ENCODE data around the gene HPSE2. TPM values are rescaled to one million over a fixed set of nuclear protein-coding genes. Genes with fewer than 3 reads are reported as not detected.

Gene HPSE2
- total and polyA plus RNA-seq, 8 donors: 0.04 to 1.1 (median 0.05) TPM; not detected in 5

DNA sequence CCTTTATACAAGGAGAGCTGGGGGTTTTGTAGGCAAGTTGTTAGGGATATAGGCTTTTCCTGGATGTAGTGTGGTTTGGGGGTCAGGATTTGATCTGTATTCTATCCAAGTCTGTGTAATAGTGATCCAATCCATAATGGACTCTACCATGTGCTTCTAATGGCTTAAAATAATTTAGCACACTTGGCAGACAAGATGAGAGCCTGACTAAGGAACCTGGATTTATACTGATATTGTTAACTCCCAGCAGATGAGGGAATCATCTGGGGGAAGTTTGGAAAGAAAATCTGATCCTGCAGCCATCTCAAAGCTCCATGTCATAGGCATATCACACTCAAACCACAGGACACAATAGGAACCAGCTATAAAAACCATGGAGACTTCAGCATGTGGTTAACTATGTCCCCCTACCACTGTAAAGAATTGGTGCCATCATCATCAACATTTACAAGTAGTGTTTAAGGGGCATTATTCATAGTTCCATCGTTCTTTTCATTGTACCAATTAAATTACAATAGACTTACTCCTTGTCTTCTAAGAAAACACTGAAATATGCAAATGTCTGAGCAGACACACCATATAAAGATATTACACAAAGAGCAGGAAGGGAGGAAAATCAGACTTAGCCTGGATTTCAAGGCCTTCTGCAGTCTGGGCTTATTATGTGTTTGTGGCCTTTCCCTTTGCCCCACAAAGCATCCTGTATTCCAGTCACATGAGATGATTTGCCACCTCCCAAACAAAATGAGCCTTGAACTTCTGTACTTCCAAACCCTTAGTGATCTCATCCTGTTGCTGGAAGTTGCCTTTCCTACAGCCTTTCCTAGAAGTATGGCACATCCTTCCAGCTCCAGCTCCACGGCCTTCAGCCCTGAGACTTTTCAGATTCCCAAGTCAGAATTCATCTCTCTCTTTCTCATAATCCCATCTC, 766.4 kb downstream of the HPSE2 start:
- Histone ChIP-seq H3K36me3 (no peaks in the 10 kb centered on the region), H3K4me3 (no peak overlapping the region), H3K27ac (no peak overlapping the region), H3K9me3 (no peaks in the 10 kb centered on the region), H3K27me3 (no peaks in the 10 kb centered on the region), H3K4me1 (no peaks in the 10 kb centered on the region)
- intact Hi-C loops (cut with DNase I): loop anchor here in 1 of 3 donors (10.0 kb wide), 1 partner anchor 776 kb away; no protein-coding TSS in a partner anchor
- DNase-seq (no peak), FAIRE-seq (no peak), ATAC-seq (no peak)
- TF ChIP-seq, protein P1, sequence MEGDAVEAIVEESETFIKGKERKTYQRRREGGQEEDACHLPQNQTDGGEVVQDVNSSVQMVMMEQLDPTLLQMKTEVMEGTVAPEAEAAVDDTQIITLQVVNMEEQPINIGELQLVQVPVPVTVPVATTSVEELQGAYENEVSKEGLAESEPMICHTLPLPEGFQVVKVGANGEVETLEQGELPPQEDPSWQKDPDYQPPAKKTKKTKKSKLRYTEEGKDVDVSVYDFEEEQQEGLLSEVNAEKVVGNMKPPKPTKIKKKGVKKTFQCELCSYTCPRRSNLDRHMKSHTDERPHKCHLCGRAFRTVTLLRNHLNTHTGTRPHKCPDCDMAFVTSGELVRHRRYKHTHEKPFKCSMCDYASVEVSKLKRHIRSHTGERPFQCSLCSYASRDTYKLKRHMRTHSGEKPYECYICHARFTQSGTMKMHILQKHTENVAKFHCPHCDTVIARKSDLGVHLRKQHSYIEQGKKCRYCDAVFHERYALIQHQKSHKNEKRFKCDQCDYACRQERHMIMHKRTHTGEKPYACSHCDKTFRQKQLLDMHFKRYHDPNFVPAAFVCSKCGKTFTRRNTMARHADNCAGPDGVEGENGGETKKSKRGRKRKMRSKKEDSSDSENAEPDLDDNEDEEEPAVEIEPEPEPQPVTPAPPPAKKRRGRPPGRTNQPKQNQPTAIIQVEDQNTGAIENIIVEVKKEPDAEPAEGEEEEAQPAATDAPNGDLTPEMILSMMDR (IDR thresholded peaks at IDR 0.05): no peak
- WGBS, 2 donors: 68 to 74% methylated on average over 2 of the region's 2 CpGs

DNA sequence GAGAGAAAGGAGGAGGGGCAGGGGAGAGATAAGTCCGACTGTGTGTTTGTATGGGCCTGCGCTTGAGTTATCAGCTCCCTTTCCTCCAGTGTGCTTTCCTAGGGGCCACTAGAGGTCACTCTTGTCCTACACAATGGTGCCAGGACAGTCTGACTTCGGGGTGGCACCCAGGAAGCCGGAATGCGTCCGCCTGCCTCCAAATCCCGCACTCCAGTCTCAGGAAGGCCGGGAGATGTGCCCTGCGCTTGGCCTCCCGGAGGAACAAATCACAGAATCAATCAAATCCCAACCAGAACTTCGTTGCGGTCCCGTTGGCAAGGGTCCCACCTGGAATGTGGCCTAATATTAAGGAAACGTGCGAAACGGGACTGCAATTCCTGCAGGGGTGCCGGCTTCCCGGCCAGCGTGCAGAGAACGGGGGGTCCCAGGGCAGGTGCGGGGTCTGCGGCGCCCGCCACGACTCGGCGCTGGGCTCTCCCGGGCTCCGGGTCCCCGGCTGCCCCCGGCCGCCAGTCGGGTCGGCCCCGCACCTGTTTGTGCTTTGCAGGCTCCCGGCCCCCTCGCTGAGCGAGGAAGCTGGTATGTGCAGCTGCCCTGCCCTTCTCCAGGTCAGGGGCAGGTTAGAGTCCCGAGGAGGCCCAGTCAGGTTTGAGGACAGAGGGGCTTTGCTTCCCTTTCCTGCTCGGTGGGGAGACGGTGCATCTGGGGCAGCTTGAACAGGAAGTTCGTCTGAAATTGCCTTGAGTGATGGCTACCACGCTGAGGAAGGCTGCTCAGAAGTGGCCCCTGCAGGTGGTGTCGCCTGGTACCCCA, 767.9 kb downstream of the HPSE2 start:
- DNase-seq (peak; percentile 71 to 91 (median 78)), FAIRE-seq (no peak), ATAC-seq (peak; percentile 99 to 100 (median 100))
- TF ChIP-seq, protein P1 (IDR thresholded peaks at IDR 0.05): peak; percentile 63 to 71 (median 70)
- no peaks in the 10 kb centered on the region for H3K27me3 ChIP-seq
- H3K4me3 ChIP-seq: peak overlapping the region; percentile 43 to 71 (median 62)
- H3K9me3 ChIP-seq: no peaks in the 10 kb centered on the region
- no peaks in the 10 kb centered on the region for H3K36me3 ChIP-seq
- no peaks in the 10 kb centered on the region for H3K4me1 ChIP-seq
- peak overlapping the region in 1 of 4 donors; percentile 21 for H3K27ac ChIP-seq
- 1% methylated on average over 44 of the region's 44 CpGs for WGBS, 2 donors
- intact Hi-C loops (cut with DNase I): loop anchor here in 1 of 3 donors (10.0 kb wide), 1 partner anchor 777 kb away; no protein-coding TSS in a partner anchor

DNA sequence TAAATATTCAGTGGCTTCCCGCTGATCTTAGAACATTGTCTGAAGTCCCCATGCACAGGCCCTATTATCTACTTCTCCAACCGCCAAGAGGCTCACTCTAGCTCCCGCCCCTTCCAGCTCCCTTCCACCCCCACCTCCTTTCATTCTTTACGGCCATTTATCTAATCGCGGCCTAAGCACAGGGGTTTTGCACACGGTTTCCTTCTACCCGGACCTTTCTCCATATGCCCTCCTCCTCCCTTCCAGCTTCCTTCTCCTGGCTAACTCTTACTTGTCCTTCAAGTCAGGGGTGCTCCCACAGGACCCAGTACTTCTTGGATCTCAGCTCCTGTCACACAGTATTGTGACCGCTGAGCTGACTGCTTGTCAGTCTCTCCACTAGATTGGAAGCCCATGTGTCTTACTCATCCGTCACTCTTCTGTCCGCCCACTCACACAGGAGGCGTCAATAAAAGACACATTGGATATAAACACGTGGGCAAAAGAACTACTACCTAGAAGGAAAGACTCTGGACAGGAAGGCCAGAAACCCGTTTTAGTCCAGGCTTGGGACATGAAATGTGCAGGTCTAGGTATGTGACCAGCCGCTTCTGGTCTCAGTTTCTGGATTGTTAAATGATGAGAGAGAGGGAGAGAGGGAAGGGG, 768.7 kb downstream of the HPSE2 start:
- H3K4me3 ChIP-seq: no peak overlapping the region
- TF ChIP-seq, protein P1 (IDR thresholded peaks at IDR 0.05): no peak
- intact Hi-C loops (cut with DNase I): loop anchor here in 1 of 3 donors (10.0 kb wide), 1 partner anchor 778 kb away; no protein-coding TSS in a partner anchor
- FAIRE-seq: no peak
- H3K36me3 ChIP-seq: no peaks in the 10 kb centered on the region
- H3K4me1 ChIP-seq: no peaks in the 10 kb centered on the region
- no peaks in the 10 kb centered on the region for H3K9me3 ChIP-seq
- no peak for ATAC-seq
- H3K27me3 ChIP-seq: no peaks in the 10 kb centered on the region
- WGBS, 2 donors: 50 to 53% methylated on average over 15 of the region's 15 CpGs
- no peak for DNase-seq
- H3K27ac ChIP-seq: no peak overlapping the region

DNA sequence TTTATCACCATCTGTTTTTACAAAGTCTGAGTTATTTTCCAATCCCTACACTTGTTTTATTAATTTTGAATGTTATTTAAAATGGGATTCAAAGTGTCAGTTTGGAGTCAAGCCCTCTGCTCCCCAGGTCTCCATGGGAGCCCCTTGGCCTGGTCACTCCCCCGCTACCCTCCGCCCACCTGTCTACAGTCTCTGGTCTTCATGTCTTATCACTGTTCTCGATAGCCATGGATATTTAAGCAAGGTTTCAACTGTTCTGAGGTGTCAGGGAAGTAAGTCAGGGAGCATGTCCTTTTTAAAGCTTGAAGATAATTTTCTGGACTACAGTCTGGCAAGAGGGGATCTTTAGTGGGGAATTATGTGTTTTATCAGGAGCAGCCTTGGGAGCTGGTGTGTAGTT, 769.8 kb downstream of the HPSE2 start:
- ATAC-seq (no peak), FAIRE-seq (no peak), DNase-seq (no peak)
- Histone ChIP-seq H3K27ac (no peak overlapping the region), H3K27me3 (no peaks in the 10 kb centered on the region), H3K36me3 (no peaks in the 10 kb centered on the region), H3K9me3 (no peaks in the 10 kb centered on the region), H3K4me3 (no peak overlapping the region), H3K4me1 (peaks cover 5 to 7% (median 6%) of the 10 kb centered on the region in 3 donors)
- 82% methylated on average over 3 of the region's 3 CpGs for WGBS, 2 donors
- TF ChIP-seq, protein P1 (IDR thresholded peaks at IDR 0.05): no peak
- intact Hi-C loops (cut with DNase I): loop anchor here in 1 of 3 donors (10.0 kb wide), 1 partner anchor 779 kb away; no protein-coding TSS in a partner anchor

Data from pancreas (tissue), 10 donors.